NCI-H446 treated with DMSO at 0.1 percent for 48 hours (cell line): ENCODE measurements around the gene ZNF483.
"Not testable (repeated sequence)": the region's sequence is repeated elsewhere in the genome, so short reads cannot be mapped to it uniquely, and the experiment has no call there.

ENCODE experiments used
- DNase-seq: peaks from one replicate; lab custom pipeline; 2025; lab: John Stamatoyannopoulos, UW

ZNF483 gene

GRCh38 chr9:111525056-111525977 lies at the start of gene ZNF483:
TSS of gene ZNF483 (plus strand) at chr9:111525179. CDS start at chr9:111527396, 2,217 bp downstream.
- DNase-seq: peak; percentile 42

- DNase-seq: no peak
Observed at GRCh38 chr9:111475195-111475594, 49.8 kb upstream of the ZNF483 start.

GRCh38 chr9:111477677-111478076 lies 47.3 kb upstream of the ZNF483 start:
- no peak for DNase-seq

- no peak for DNase-seq
Observed at GRCh38 chr9:111481885-111482636, 42.9 kb upstream of the ZNF483 start.

GRCh38 chr9:111482694-111483438 lies 42.1 kb upstream of the ZNF483 start:
- DNase-seq: no peak

- no peak for DNase-seq
Observed at GRCh38 chr9:111483439-111483857, 41.5 kb upstream of the ZNF483 start.

- peak; percentile 17 for DNase-seq
Observed at GRCh38 chr9:111483858-111484571, 41.0 kb upstream of the ZNF483 start, which contains the start of gene ECPAS. TSS of gene ECPAS (minus strand) at chr9:111484383. CDS start at chr9:111472918, 11,465 bp downstream.

GRCh38 chr9:111484572-111484894 lies 40.4 kb upstream of the ZNF483 start:
- DNase-seq: no peak

GRCh38 chr9:111497196-111497595 lies 27.8 kb upstream of the ZNF483 start:
- not testable (repeated sequence) for DNase-seq

GRCh38 chr9:111501005-111501562 lies 23.9 kb upstream of the ZNF483 start:
- no peak for DNase-seq

GRCh38 chr9:111501648-111502047 lies 23.3 kb upstream of the ZNF483 start:
- DNase-seq: no peak

GRCh38 chr9:111502506-111502905 lies 22.5 kb upstream of the ZNF483 start:
- no peak for DNase-seq

- not testable (repeated sequence) for DNase-seq
Observed at GRCh38 chr9:111511581-111511980, 13.4 kb upstream of the ZNF483 start.

- DNase-seq: no peak
Observed at GRCh38 chr9:111514967-111515366, 10.0 kb upstream of the ZNF483 start.

GRCh38 chr9:111516061-111516465 lies 8.9 kb upstream of the ZNF483 start:
- DNase-seq: no peak

- no peak for DNase-seq
Observed at GRCh38 chr9:111524731-111525055, 286 bp upstream of the ZNF483 start.

GRCh38 chr9:111527347-111527746 lies 2.4 kb downstream of the ZNF483 start:
- no peak for DNase-seq

- DNase-seq: no peak
Observed at GRCh38 chr9:111529787-111530186, 4.8 kb downstream of the ZNF483 start.

GRCh38 chr9:111531716-111532115 lies 6.7 kb downstream of the ZNF483 start:
- DNase-seq: no peak

GRCh38 chr9:111533099-111533790 lies 8.3 kb downstream of the ZNF483 start:
- DNase-seq: no peak
